ENCODE measurements around the gene MEI4. TPM values are rescaled to one million over a fixed set of nuclear protein-coding genes. Genes with fewer than 3 reads are reported as not detected.
A peak's percentile ranks its signal among the peaks of the same experiment; 100 is the strongest.
"Not testable (repeated sequence)": the region's sequence is repeated elsewhere in the genome, so short reads cannot be mapped to it uniquely, and the experiment has no call there.

MEI4 gene
- total RNA-seq, 1 experiment from 2014 or later: not detected

- no peaks in the 10 kb centered on the region for H3K27me3 ChIP-seq (ENCODE audit: low read length)
- peaks cover 1% of the 10 kb centered on the region; the same call in 1 of the 2 replicates for H3K9me3 ChIP-seq (ENCODE audit: low read length)
- H3K36me3 ChIP-seq (ENCODE audit: insufficient read depth, low read length): no peaks in the 10 kb centered on the region
- H3K9ac ChIP-seq (ENCODE audit: low read length): no peak overlapping the region
- no peak overlapping the region for H3K27ac ChIP-seq (ENCODE audit: low read length)
- H2AFZ ChIP-seq (ENCODE audit: low read length): no peak overlapping the region
- no peak overlapping the region for H3K4me3 ChIP-seq (ENCODE audit: low read length)
- no peak for DNase-seq
- H3K79me2 ChIP-seq (ENCODE audit: low read length): no peaks in the 10 kb centered on the region
- no peaks in the 10 kb centered on the region for H4K20me1 ChIP-seq (ENCODE audit: insufficient read depth, low read depth, low read length)
- no peaks in the 10 kb centered on the region for H3K9me2 ChIP-seq (replicated peaks; ENCODE audit: insufficient read depth, low read length)
- H3K4me1 ChIP-seq (ENCODE audit: low read length): no peaks in the 10 kb centered on the region
- no peak overlapping the region for H3K4me2 ChIP-seq (ENCODE audit: low read depth, low read length, poor library complexity, severe bottlenecking)
Observed at GRCh38 chr6:77688649-77689048, 35.8 kb downstream of the MEI4 start.

DNA sequence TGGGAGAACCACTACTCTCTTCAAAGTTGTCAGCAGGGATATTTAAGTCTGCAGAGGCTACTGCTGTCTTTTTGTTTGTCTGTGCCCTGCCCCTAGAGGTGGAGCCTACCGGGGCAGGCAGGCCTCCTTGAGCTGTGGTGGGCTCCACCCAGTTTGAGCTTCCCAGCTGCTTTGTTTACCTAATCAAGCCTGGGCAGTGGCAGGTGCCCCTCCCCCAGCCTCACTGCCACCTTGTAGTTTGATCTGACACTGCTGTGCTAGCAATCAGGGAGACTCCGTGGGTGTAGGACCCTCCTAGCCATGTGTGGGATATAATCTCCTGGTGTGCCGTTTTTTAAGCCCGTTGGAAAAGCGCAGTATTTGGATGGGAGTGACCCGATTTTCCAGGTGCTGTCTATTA, 47.3 kb downstream of the MEI4 start:
- not testable (repeated sequence) for H3K4me3 ChIP-seq (ENCODE audit: low read length); DNase-seq; H3K27me3 ChIP-seq (ENCODE audit: low read length); H3K36me3 ChIP-seq (ENCODE audit: insufficient read depth, low read length); H3K4me2 ChIP-seq (ENCODE audit: low read depth, low read length, poor library complexity, severe bottlenecking); H4K20me1 ChIP-seq (ENCODE audit: insufficient read depth, low read depth, low read length); H3K9me2 ChIP-seq (replicated peaks; ENCODE audit: insufficient read depth, low read length); H3K9me3 ChIP-seq (ENCODE audit: low read length); H3K4me1 ChIP-seq (ENCODE audit: low read length); H3K9ac ChIP-seq (ENCODE audit: low read length); H2AFZ ChIP-seq (ENCODE audit: low read length); H3K79me2 ChIP-seq (ENCODE audit: low read length); H3K27ac ChIP-seq (ENCODE audit: low read length)

GRCh38 chr6:77707603-77708002, 54.8 kb downstream of the MEI4 start:
- Histone ChIP-seq H3K4me2 (ENCODE audit: low read depth, low read length, poor library complexity, severe bottlenecking) (no peak overlapping the region), H3K4me3 (ENCODE audit: low read length) (no peak overlapping the region), H3K36me3 (ENCODE audit: insufficient read depth, low read length) (no peaks in the 10 kb centered on the region), H3K27me3 (ENCODE audit: low read length) (no peaks in the 10 kb centered on the region), H3K9me2 (replicated peaks; ENCODE audit: insufficient read depth, low read length) (no peaks in the 10 kb centered on the region), H3K27ac (ENCODE audit: low read length) (no peak overlapping the region), H3K79me2 (ENCODE audit: low read length) (no peaks in the 10 kb centered on the region), H2AFZ (ENCODE audit: low read length) (no peak overlapping the region), H3K4me1 (ENCODE audit: low read length) (no peaks in the 10 kb centered on the region), H3K9me3 (ENCODE audit: low read length) (peaks cover 15% of the 10 kb centered on the region; the same call in 1 of the 2 replicates), H3K9ac (ENCODE audit: low read length) (no peak overlapping the region), H4K20me1 (ENCODE audit: insufficient read depth, low read depth, low read length) (no peaks in the 10 kb centered on the region)
- no peak for DNase-seq

- no peak overlapping the region for H3K4me3 ChIP-seq (ENCODE audit: low read length)
- no peaks in the 10 kb centered on the region for H3K4me1 ChIP-seq (ENCODE audit: low read length)
- no peaks in the 10 kb centered on the region for H3K79me2 ChIP-seq (ENCODE audit: low read length)
- H3K27me3 ChIP-seq (ENCODE audit: low read length): no peaks in the 10 kb centered on the region
- H3K36me3 ChIP-seq (ENCODE audit: insufficient read depth, low read length): no peaks in the 10 kb centered on the region
- no peak overlapping the region for H3K27ac ChIP-seq (ENCODE audit: low read length)
- no peak overlapping the region for H3K4me2 ChIP-seq (ENCODE audit: low read depth, low read length, poor library complexity, severe bottlenecking)
- no peak overlapping the region for H3K9ac ChIP-seq (ENCODE audit: low read length)
- DNase-seq: no peak
- no peaks in the 10 kb centered on the region for H3K9me3 ChIP-seq (ENCODE audit: low read length)
- no peak overlapping the region for H2AFZ ChIP-seq (ENCODE audit: low read length)
- H4K20me1 ChIP-seq (ENCODE audit: insufficient read depth, low read depth, low read length): no peaks in the 10 kb centered on the region
- no peaks in the 10 kb centered on the region for H3K9me2 ChIP-seq (replicated peaks; ENCODE audit: insufficient read depth, low read length)
Observed at GRCh38 chr6:77715588-77715987, 62.7 kb downstream of the MEI4 start.

DNA sequence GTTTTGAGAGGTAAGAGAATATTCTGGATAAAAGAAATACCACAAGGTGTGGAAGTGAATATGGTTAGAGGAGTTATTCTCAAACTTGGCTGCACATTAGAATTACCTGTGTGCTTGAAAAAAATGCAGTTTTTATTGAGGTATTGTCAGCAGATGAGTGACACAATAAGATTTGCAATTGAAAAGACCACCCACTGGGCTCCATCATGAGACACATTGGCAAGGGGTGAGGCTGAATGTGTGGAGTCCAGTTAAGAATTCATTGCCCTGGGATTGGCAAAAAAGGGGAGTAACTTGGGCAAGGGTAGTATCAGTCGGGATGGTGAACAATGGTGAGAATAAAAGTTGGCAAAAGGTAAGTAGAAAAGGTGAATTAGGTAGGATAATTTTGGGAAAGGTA, 63.5 kb downstream of the MEI4 start:
- H3K4me3 ChIP-seq (ENCODE audit: low read length): no peak overlapping the region
- H3K9ac ChIP-seq (ENCODE audit: low read length): no peak overlapping the region
- H3K4me2 ChIP-seq (ENCODE audit: low read depth, low read length, poor library complexity, severe bottlenecking): no peak overlapping the region
- H3K9me2 ChIP-seq (replicated peaks; ENCODE audit: insufficient read depth, low read length): no peaks in the 10 kb centered on the region
- H4K20me1 ChIP-seq (ENCODE audit: insufficient read depth, low read depth, low read length): no peaks in the 10 kb centered on the region
- no peaks in the 10 kb centered on the region for H3K9me3 ChIP-seq (ENCODE audit: low read length)
- no peak overlapping the region for H2AFZ ChIP-seq (ENCODE audit: low read length)
- H3K27me3 ChIP-seq (ENCODE audit: low read length): no peaks in the 10 kb centered on the region
- no peaks in the 10 kb centered on the region for H3K36me3 ChIP-seq (ENCODE audit: insufficient read depth, low read length)
- H3K27ac ChIP-seq (ENCODE audit: low read length): no peak overlapping the region
- no peaks in the 10 kb centered on the region for H3K79me2 ChIP-seq (ENCODE audit: low read length)
- no peak for DNase-seq
- H3K4me1 ChIP-seq (ENCODE audit: low read length): no peaks in the 10 kb centered on the region

GRCh38 chr6:77736010-77736409, 83.2 kb downstream of the MEI4 start:
- not testable (repeated sequence) for H3K36me3 ChIP-seq (ENCODE audit: insufficient read depth, low read length); DNase-seq; H3K4me2 ChIP-seq (ENCODE audit: low read depth, low read length, poor library complexity, severe bottlenecking); H3K9ac ChIP-seq (ENCODE audit: low read length); H3K9me2 ChIP-seq (replicated peaks; ENCODE audit: insufficient read depth, low read length); H3K4me1 ChIP-seq (ENCODE audit: low read length); H3K27me3 ChIP-seq (ENCODE audit: low read length); H3K4me3 ChIP-seq (ENCODE audit: low read length); H2AFZ ChIP-seq (ENCODE audit: low read length); H3K27ac ChIP-seq (ENCODE audit: low read length); H3K79me2 ChIP-seq (ENCODE audit: low read length); H4K20me1 ChIP-seq (ENCODE audit: insufficient read depth, low read depth, low read length); H3K9me3 ChIP-seq (ENCODE audit: low read length)

DNA sequence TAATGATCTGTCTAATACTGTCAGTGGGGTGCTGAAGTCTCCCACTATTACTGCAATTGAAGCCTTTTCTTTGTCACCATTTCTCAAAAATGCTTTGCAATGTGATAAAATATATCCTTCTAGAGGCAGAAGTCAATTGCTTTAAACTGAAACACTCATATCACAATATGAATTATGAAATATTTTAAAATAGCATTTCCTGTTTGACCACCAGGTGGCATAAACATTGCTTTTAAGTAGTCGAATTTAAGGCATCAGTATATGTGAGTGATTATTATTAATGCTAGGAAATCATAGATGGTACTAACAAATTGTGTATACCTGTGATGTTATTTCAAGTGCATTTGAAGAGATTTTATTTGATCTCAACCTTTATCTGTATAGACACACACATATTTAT, 87.5 kb downstream of the MEI4 start:
- Histone ChIP-seq H3K27me3 (ENCODE audit: low read length) (no peaks in the 10 kb centered on the region), H3K4me1 (ENCODE audit: low read length) (no peaks in the 10 kb centered on the region), H3K79me2 (ENCODE audit: low read length) (no peaks in the 10 kb centered on the region), H3K36me3 (ENCODE audit: insufficient read depth, low read length) (no peaks in the 10 kb centered on the region), H3K4me2 (ENCODE audit: low read depth, low read length, poor library complexity, severe bottlenecking) (no peak overlapping the region), H3K4me3 (ENCODE audit: low read length) (no peak overlapping the region), H3K9me2 (replicated peaks; ENCODE audit: insufficient read depth, low read length) (no peaks in the 10 kb centered on the region), H3K9ac (ENCODE audit: low read length) (no peak overlapping the region), H2AFZ (ENCODE audit: low read length) (no peak overlapping the region), H4K20me1 (ENCODE audit: insufficient read depth, low read depth, low read length) (no peaks in the 10 kb centered on the region), H3K9me3 (ENCODE audit: low read length) (0 out of 2 replicates have a peak, but pooled peaks cover 4% of the 10 kb centered on the region), H3K27ac (ENCODE audit: low read length) (no peak overlapping the region)
- DNase-seq: peak; percentile 61

DNA sequence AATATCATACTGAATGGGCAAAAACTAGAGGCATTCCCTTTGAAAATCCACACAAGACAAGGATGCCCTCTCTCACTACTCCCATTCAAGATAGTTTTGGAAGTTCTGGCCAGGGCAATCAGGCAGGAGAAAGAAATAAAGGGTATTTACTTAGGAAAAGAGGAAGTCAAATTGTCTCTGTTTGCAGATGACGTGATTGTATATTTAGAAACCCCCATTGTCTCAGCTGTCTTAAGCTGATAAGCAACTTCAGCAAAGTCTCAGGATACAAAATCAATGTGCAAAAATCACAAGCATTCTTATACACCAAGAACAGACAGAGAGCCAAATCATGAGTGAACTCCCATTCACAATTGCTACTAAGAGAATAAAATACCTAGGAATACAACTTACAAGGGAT, 99.3 kb downstream of the MEI4 start:
- not testable (repeated sequence) for H4K20me1 ChIP-seq (ENCODE audit: insufficient read depth, low read depth, low read length); H3K27ac ChIP-seq (ENCODE audit: low read length); H3K4me1 ChIP-seq (ENCODE audit: low read length); H3K9me2 ChIP-seq (replicated peaks; ENCODE audit: insufficient read depth, low read length); H3K4me3 ChIP-seq (ENCODE audit: low read length); H3K9ac ChIP-seq (ENCODE audit: low read length); H3K36me3 ChIP-seq (ENCODE audit: insufficient read depth, low read length); H3K79me2 ChIP-seq (ENCODE audit: low read length); H3K9me3 ChIP-seq (ENCODE audit: low read length); H3K4me2 ChIP-seq (ENCODE audit: low read depth, low read length, poor library complexity, severe bottlenecking); DNase-seq; H3K27me3 ChIP-seq (ENCODE audit: low read length); H2AFZ ChIP-seq (ENCODE audit: low read length)

DNA sequence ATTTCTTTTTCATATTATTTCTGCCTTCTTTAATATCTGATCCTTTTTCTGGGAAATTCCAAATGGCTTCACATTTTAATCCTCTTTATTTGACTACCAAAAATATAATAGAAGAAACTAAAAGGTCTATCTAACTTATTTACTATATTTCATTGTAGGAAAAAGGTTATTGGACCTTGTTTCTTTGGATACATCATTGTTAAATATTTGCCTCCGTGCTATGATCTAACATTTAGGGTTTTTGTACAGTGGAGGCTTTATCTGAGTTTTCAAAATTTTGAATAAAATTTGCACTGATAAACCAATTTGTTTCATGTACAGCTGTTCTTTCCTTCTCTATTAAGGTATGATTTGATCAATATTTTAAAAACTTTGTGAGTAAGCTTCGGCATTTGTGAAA, 109.5 kb downstream of the MEI4 start:
- Histone ChIP-seq H3K9me2 (replicated peaks; ENCODE audit: insufficient read depth, low read length) (no peaks in the 10 kb centered on the region), H3K4me3 (ENCODE audit: low read length) (no peak overlapping the region), H3K9me3 (ENCODE audit: low read length) (peaks cover 3% of the 10 kb centered on the region; the same call in 1 of the 2 replicates), H2AFZ (ENCODE audit: low read length) (no peak overlapping the region), H3K79me2 (ENCODE audit: low read length) (no peaks in the 10 kb centered on the region), H4K20me1 (ENCODE audit: insufficient read depth, low read depth, low read length) (no peaks in the 10 kb centered on the region), H3K9ac (ENCODE audit: low read length) (no peak overlapping the region), H3K27ac (ENCODE audit: low read length) (no peak overlapping the region), H3K4me1 (ENCODE audit: low read length) (no peaks in the 10 kb centered on the region), H3K4me2 (ENCODE audit: low read depth, low read length, poor library complexity, severe bottlenecking) (no peak overlapping the region), H3K36me3 (ENCODE audit: insufficient read depth, low read length) (no peaks in the 10 kb centered on the region), H3K27me3 (ENCODE audit: low read length) (no peaks in the 10 kb centered on the region)
- no peak for DNase-seq

Data from Karpas-422 (cell line).